Lower lobe of right lung (tissue), 2 donors: ENCODE data around the gene AFAP1L1. TPM values are rescaled to one million over a fixed set of nuclear protein-coding genes. Genes with fewer than 3 reads are reported as not detected.

ENCODE experiments used
- ATAC-seq, 2 donors: fragments of 200-7000 bp; cut with Tn5 transposase; one replicate each; pipeline ENCODE4 v1.9.1; 2020 to 2022; ENCODE audit warnings: mild to moderate bottlenecking in 2 of 2, moderate library complexity in 2 of 2
- DNase-seq: peaks from one replicate; pipeline ENCODE4 v3.0.0-alpha.2; 2020
- H3K27ac ChIP-seq: fragments of 200-600 bp; one replicate; pipeline ENCODE4 v1.8.0; 2022
- H3K27me3 ChIP-seq: fragments of 200-600 bp; one replicate; pipeline ENCODE4 v1.8.0; 2022; ENCODE audit warnings: low read depth
- H3K36me3 ChIP-seq: fragments of 200-600 bp; one replicate; pipeline ENCODE4 v1.8.0; 2022; ENCODE audit warnings: mild to moderate bottlenecking
- H3K4me1 ChIP-seq: fragments of 200-600 bp; one replicate; pipeline ENCODE4 v1.8.0; 2022
- H3K4me3 ChIP-seq: fragments of 200-600 bp; one replicate; pipeline ENCODE4 v1.8.0; 2022; ENCODE audit warnings: mild to moderate bottlenecking
- H3K9me3 ChIP-seq: fragments of 200-600 bp; one replicate; pipeline ENCODE4 v1.8.0; 2022
- CTCF ChIP-seq: fragments of 200-600 bp; IDR thresholded peaks from one replicate; pipeline ENCODE4 v1.8.0; 2022; ENCODE audit warnings: antibody characterized with exemption, mild to moderate bottlenecking
- intact Hi-C: fragments of 100-400 bp; cut with DNase I; formaldehyde crosslinking; loops from one replicate; pipeline ENCODE4 v1.11.0; 2022
- total RNA-seq: library from RNA; stranded (reverse); fragmentation: NEBNext Ultra II Directional; extraction: Animal tissue kit (Norgen Biotek cat#: 25700); gene quantifications from one replicate; pipeline ENCODE4 v1.2.1, GENCODE V29; 2021
- donor health status: DM: no; HTN: yes; CAD: no; lungs with severe emphysema.

The AFAP1L1 gene
- total RNA-seq, 1 donor from 2014 or later, result 26.6 TPM

- ATAC-seq, result no peak
- Histone ChIP-seq H3K36me3 (no peaks in the 10 kb centered on the region), H3K4me3 (no peak overlapping the region), H3K27ac (no peak overlapping the region), H3K9me3 (no peaks in the 10 kb centered on the region), H3K27me3 (no peaks in the 10 kb centered on the region), H3K4me1 (peaks cover 46% of the 10 kb centered on the region)
- DNase-seq, result no peak
- intact Hi-C loops, result no loop called here
- TF ChIP-seq CTCF, result no peak
Measured at GRCh38 chr5:149280124-149280523, 8.5 kb downstream of the AFAP1L1 start.

GRCh38 chr5:149280802-149281201 lies 9.1 kb downstream of the AFAP1L1 start:
- H3K4me3 ChIP-seq, result no peak overlapping the region
- no peaks in the 10 kb centered on the region for H3K27me3 ChIP-seq
- intact Hi-C loops, result no loop called here
- peaks cover 47% of the 10 kb centered on the region for H3K4me1 ChIP-seq
- H3K9me3 ChIP-seq, result no peaks in the 10 kb centered on the region
- no peak overlapping the region for H3K27ac ChIP-seq
- no peak for TF ChIP-seq CTCF
- H3K36me3 ChIP-seq, result no peaks in the 10 kb centered on the region
- ATAC-seq (no peak), DNase-seq (no peak)

GRCh38 chr5:149282027-149282965 lies 10.6 kb downstream of the AFAP1L1 start:
- no peaks in the 10 kb centered on the region for H3K9me3 ChIP-seq
- H3K27ac ChIP-seq, result no peak overlapping the region
- DNase-seq (no peak), ATAC-seq (no peak)
- no peaks in the 10 kb centered on the region for H3K27me3 ChIP-seq
- TF ChIP-seq CTCF, result no peak
- peaks cover 46% of the 10 kb centered on the region for H3K4me1 ChIP-seq
- H3K4me3 ChIP-seq, result no peak overlapping the region
- intact Hi-C loops, result no loop called here
- no peaks in the 10 kb centered on the region for H3K36me3 ChIP-seq

GRCh38 chr5:149282966-149283332 lies 11.3 kb downstream of the AFAP1L1 start:
- H3K36me3 ChIP-seq, result no peaks in the 10 kb centered on the region
- no peaks in the 10 kb centered on the region for H3K9me3 ChIP-seq
- H3K4me3 ChIP-seq, result no peak overlapping the region
- TF ChIP-seq CTCF, result no peak
- intact Hi-C loops, result no loop called here
- H3K27me3 ChIP-seq, result no peaks in the 10 kb centered on the region
- ATAC-seq (no peak), DNase-seq (no peak)
- H3K4me1 ChIP-seq, result peaks cover 39% of the 10 kb centered on the region
- no peak overlapping the region for H3K27ac ChIP-seq

GRCh38 chr5:149283626-149284480 lies 12.2 kb downstream of the AFAP1L1 start:
- H3K36me3 ChIP-seq, result no peaks in the 10 kb centered on the region

More at GRCh38 chr5:149283626-149284480, 12.2 kb downstream of the AFAP1L1 start:
- TF ChIP-seq CTCF, result no peak
- intact Hi-C loops, result no loop called here
- H3K9me3 ChIP-seq, result no peaks in the 10 kb centered on the region
- peaks cover 37% of the 10 kb centered on the region for H3K4me1 ChIP-seq
- no peaks in the 10 kb centered on the region for H3K27me3 ChIP-seq
- no peak for ATAC-seq
- no peak for DNase-seq
- H3K27ac ChIP-seq, result peak overlapping the region; percentile 10
- H3K4me3 ChIP-seq, result no peak overlapping the region
